Germinal center (tissue), 1 donor: ENCODE data around the gene XYLT2.
"Not testable (repeated sequence)": the region's sequence is repeated elsewhere in the genome, so short reads cannot be mapped to it uniquely, and the experiment has no call there.

Source experiments
- DNase-seq: peaks from one replicate; pipeline ENCODE4 v3.0.0; 2012; ENCODE audit warnings: mixed read lengths, low spot score

Gene XYLT2

DNA sequence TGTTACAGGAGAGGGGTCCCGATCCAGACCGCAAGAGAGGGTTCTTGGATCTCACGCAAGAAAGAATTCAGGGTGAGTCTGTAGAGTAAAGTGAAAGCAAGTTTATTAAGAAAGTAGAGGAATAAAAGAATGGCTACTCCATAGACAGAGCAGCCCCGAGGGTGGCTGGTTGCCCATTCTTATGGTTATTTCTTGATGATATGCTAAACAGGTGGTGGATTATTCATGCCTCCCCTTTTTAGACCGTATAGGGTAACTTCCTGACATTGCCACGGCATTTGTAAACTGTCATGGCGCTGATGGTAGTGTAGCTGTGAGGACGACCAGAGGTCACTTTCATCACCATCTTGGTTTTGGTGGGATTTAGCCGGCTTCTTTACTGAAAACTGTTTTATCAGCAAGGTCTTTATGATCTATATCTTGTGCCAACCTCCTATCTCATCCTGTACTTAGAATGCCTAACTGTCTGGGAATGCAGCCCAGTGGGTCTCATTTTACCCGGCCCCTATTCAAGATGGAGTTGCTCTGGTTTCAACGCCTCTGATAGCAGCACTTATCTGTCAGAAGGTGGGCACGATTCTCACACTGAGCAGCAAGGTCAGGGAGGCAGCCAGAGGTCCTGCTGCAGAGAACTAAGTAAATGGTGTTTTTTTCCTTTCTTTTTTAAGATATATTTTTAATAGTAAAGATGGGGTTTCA is 26.5 kb upstream of the XYLT2 start:
- DNase-seq, result no peak

DNA sequence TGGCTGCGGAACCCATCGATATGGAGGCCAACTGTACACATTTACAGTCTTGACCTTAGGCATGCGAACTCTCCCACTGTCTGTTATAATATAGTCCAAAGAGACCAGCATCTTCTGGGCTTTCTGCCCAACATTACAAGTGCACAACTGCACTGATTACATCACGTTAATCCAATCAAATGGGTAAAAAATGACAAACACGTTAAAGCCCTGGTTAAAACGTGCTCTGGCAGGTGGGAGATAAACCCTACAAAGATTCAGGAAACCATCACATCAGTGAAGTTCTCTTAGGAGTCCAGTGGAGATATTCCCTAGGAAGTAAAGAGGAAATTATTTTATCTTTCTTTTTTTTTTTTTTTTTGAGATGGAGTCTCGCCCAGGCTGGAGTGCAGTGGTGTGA is 23.7 kb upstream of the XYLT2 start:
- DNase-seq, result no peak

DNA sequence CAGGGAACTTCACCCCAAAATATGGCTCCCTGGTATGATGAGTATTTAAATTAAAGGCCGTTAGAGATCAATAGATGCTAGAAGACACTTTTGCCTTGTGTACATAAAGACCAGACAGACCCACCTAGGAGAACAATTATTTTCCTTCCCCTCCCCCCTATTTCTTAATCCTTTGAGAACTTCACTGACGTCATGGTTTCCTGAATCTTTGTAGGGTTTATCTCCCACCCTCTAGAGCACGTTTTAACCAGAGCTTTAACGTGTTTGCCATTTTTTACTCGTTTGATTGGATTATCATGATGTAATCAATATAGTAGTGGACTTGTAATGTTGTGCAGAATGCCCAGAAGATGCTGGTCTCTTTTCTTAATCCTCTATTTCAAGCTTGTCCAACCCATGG is 22.9 kb upstream of the XYLT2 start:
- no peak for DNase-seq

DNA sequence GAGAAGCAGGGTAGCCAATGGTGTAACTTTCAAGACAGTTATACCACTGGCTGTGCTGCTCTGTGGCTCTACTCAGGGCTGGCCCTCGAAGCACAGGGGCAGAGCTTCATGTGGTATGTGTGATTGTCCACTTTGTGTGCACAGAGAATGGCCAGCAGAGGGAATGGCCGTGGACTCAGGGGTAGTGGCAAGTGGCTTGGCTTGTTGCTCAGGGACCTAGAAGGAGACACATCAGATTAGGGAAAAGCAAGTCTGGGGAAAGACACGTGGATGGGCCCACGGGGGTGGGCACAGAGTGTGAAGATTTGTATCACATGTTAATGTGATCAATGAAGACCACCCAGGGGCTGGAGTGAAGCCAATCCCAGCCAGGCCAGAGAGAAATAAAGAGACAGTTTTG is 20.0 kb upstream of the XYLT2 start:
- no peak for DNase-seq

DNA sequence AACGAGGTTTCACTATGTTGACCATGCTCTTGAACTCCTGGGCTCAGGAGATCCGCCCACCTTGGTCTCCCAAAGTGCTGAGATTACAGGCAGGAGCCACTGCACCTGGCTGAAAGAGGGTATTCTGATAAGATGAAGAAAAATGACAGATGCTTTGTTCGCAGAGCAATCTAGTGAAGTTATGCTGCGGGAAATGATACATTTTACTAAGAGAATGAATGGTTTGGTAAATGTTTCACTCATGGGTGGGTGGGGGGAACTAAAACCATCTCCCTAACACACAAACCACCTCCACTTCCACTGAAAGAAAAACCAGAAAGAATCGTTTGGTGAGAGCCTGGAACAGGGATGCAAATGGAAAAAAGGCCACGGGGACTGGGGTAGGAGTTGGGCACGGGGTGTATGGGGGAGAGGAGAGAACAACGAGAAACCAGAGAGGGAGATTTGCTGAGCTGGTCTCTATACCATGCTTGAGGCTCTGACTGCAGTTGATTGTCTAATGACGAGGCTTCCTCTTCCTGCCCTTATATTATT is 19.0 kb upstream of the XYLT2 start:
- no peak for DNase-seq

DNA sequence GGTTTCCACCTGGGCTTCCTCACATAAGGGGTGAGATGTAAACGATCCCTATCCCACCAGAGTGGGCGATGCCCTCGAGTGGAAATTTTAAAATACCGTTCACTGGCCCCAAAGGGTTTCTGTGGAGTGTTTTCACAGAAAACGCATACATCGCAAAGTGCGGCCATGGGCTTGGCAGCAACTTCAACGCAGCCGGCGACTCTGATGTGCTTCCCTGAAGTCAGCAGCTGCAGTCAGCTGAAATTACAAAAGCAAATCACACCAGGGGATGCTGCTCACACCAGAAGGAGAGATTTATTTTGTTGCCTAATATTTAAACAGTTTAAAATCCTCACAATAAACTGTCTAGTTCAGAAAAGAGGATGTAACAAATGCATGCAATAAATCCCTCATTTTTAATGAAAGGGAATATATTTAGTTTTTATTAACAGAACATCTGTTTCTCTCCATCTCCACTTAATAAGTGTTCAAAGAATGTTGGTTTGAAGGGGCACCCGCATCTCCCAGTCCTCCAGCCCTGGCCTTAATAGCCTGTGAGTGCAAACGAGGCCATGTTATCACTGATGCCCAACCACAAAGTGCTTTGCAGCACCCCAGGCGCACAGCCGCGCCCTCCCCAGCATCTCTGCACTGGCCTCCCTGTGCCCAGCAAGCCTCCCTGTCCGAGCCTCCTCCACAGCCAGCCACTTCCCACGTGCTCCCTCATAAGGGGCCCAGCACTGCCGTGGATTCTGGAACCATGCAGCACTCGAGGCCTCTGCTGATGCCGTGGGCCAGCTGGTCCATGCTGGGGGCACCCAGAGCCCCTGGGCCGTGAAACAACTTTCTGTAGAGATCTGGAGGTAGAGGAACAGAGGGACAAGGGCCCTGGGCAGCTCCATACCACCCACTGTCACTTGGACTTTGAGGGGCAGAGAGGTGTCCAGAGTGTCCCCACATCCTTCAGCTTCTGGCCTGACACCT is 17.3 kb upstream of the XYLT2 start:
- DNase-seq, result no peak

DNA sequence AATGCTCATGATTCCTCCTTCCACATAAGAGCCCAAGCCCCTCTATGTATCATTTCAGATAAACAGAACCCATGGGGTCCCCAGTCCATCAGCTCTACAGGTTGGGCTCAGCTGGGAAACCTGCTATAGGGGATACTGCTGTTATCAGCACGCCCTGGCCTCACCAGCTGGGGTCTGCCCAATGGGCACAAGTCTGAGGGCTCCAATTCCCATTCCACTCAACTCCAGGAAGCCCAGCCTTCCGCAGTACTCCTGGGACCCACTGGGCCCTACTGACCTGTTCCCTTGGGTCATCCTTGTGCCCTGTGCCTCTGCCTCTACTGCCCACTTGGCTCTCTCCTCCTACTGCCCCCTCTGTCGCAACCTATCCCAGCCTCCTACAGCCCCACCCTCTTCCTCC is 16.2 kb upstream of the XYLT2 start:
- DNase-seq, result no peak

DNA sequence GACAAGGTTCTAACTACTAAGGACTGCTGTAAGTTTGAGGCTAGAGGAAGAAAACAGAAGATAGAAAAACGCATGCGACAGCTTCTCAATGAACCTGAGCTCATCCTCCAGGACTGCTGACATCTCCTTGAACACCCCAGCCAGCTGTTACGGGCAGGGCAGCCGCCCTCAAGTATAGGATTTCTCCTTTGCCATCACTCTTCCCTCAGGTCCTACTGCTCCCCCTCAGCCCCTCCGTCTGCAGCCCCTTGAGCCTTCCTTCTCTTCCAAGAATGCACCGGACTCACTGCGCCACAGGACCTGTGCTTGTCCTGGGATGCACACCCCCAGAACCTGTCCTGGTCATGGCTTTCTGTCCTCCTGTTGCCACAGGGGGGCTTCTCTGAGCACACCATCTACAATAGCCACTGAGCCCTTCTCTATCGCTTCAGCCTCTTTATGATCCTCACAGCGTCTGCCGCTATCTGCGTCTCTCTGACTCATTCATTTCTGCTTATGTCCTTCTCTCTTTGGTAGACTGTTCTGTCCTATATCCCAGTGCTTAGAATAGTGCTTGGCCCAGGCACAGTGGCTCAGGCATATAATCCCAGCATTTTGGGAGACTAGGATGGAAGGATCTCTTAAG is 15.7 kb upstream of the XYLT2 start:
- no peak for DNase-seq

DNA sequence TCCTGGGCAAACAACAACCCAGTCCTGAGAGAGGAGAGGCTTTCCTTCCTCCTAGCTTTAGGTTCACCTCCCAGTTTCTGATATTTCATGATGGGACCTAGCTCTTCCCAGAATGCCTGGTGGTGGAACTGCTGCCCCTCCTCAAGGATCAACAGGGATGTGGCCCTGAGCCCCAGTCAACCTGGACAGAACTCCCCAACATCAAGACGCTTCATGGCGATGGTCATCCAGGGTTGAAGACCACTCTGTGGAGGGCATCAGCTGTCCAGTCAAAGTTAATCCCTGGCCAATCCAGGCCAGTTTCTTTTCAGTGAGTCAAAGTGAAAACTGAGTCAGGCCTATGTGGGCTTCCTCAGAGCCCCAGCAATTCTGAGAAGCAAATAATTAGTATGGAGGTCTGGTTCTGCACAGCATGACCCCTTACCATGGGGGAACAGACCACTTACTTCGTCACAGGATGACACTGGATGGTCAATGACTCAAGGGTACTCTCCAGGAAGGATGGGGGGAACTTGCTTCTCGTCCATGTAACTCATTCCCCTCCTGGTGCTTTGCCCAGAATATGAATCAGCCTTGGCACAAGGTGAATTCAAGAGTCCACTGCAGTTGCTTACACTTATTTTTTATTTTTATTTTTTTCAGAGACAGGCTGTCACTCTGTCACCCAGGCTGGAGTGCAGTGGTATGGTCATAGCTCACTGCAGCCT is 14.7 kb upstream of the XYLT2 start:
- DNase-seq, result no peak

DNA sequence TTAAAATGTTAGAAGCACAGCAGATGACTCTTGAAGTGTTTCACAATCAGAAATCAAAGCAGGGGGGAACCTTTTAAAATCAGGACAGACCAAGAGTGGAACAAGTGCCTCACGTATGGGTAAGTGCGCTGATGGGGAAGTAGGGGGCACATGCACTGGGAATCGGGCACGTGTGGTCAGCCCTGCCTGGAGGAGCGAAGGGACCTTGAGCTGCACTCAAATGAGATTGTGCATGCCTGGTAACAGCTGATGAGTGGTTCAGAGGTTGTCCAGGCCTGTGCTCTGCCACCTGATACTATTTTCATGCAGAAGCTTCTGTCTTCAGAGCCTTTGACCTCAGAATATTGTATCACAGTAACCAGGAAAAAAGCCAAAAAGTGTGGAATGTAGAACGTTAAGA is 13.7 kb upstream of the XYLT2 start:
- no peak for DNase-seq

DNA sequence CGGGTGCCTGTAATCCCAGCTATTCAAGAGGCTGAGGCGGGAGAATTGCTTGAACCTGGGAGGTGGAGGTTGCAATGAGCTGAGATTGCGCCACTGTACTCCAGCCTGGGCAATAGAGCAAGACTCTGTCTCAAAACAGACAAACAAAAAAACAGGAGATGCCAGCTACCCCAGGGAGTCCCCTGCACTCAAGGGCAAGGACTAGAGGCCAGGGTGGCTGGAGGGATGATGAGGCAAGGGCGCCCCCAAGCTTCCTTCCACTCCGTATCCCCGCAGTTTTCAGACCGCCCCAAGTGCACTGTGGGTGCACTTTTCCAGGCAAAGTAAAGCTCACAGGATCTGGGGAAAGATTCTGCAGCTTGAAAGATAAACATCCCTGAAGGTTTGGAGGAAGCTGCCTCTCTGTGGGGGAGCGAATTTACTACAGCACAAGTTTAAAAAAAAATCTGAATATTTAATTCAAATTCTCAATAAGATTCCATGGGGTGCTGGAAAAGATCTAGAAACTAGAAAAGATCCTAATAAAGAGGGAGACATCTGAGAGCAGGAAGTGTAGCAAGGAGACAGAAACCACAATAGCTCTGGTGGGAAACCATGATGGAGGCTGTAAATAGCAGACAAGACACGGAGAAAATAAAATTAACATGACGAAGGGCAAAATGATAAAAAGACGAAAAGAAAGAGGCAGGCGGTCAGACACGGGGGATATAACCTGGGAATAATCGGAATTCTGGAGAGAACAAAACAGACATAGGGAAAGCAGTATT is 12.5 kb upstream of the XYLT2 start:
- not testable (repeated sequence) for DNase-seq

DNA sequence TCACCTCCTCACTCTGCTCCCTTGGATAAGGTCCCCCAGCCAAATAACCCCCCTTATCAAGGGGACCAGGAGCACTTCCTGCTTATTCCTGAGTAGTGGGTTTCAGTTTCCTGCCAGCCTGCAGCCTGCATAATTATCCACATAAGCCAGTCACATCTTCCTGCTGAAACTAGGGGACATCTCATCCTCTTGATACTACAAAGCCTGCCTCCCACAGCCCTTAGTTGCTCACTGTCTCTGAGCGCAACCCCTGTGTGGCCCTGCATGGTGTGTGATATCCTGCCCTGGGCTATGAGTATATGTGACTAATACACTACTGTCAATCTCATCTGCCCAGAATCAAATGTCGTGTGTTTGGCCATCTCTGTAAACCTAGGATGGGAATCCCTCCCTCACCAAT is 8.0 kb upstream of the XYLT2 start:
- no peak for DNase-seq

DNA sequence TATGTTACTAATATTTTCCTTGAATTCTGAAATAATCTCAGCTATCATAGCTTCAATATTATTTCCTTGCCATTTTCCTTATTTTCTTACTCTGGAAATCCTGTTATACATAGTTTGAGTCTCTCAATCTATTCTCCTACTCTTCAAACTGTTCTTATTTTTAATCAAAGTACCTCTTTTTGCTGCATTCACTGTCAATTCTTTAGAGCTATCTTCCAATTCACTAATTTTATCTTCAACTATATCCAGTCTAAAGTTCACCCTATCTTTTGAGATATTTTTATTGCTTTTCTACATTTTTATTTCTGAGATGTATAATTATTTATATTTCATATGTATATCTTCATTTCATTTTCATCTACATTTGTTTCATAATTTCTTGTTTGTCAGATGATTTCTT is 7.3 kb upstream of the XYLT2 start:
- DNase-seq, result no peak

DNA sequence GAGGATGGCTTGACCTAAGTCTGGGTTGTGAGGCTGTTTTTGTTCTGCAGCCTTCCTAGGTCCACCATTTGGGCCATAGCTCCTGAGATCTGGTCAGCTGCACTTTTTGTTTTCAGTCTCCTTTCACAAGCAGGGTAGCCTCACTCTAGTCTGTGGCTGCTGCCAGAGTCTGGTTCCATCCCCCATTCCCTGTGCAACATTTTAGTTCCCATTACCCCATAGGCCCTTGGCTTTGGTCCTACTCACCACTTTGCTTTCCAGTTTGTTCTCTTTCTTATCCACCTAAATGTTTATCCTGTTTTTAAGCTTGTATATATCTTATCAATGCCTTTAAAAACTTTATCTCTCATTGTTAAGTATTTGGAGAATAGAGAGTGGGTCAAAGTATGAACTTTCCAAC is 6.5 kb upstream of the XYLT2 start:
- no peak for DNase-seq

DNA sequence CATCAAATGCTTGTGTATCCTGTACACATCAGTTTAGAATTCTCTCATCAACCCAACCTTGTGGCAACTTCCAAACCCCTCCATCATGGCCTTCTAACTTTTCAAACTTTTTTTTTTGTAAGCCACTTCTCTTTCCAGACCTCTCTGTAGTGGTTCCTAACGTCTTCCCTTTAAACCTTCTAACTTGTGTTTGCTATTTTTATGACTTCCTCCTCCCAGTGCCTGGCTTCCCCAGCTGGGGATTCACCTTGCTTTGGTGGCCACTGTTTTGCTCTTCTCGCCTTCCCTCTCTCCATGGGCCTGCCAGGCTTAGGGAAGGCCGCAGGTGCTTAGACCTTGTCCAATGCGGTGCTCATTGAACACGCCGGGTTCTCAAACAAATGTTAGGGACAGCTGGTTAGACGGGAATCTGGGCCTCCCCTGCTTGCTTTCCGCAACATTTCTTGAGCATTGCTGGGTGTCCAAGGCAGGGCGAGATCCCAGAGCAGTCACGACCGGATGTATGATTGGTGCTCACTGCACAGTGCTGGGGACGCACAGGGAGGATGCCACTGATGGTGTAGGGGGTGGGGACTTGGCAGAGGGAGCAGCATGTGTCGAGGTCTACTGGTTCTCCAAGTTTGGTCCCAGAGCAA is 1.1 kb upstream of the XYLT2 start:
- DNase-seq, result no peak

DNA sequence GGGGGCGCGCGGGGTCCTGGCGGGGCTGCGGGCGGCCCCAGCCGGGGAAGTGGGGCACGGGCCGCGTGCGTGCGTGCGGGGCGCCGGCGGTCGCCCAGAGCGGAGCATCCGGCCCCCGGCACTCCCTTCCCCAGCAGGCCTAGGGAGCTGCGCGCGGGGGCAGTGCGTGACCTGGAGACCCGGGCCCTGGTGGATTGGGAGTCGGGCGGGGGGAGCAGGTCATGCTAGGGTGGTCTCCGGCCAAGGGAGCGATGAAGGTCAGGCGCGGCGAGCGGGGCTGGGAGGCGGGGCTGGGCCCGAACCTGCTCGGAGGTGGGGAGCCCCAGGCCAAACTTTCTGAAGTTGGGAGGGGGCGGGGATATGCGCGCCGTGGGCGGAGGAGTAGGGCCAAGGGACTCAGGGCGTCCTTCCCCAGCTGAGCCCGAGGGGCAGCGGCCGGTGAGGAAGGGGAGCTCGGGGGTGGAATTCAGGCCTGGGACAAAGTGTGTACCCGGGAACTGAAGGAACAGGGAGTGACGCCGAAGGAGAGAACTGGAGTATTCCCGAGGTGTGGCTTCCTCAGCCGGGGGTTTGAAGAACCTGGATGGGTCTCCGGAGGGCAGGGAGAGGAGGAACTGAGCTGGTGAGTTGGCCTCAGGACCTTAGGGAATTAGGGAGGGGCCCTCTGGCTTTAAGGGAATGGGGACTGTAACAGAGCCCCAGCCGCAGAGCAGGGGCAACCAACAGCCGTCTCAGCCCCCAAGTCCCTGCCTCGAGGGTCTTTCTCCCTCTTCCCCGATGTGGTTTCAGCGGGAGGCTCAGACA is 589 bp downstream of the XYLT2 start:
- peak; percentile 76 for DNase-seq

DNA sequence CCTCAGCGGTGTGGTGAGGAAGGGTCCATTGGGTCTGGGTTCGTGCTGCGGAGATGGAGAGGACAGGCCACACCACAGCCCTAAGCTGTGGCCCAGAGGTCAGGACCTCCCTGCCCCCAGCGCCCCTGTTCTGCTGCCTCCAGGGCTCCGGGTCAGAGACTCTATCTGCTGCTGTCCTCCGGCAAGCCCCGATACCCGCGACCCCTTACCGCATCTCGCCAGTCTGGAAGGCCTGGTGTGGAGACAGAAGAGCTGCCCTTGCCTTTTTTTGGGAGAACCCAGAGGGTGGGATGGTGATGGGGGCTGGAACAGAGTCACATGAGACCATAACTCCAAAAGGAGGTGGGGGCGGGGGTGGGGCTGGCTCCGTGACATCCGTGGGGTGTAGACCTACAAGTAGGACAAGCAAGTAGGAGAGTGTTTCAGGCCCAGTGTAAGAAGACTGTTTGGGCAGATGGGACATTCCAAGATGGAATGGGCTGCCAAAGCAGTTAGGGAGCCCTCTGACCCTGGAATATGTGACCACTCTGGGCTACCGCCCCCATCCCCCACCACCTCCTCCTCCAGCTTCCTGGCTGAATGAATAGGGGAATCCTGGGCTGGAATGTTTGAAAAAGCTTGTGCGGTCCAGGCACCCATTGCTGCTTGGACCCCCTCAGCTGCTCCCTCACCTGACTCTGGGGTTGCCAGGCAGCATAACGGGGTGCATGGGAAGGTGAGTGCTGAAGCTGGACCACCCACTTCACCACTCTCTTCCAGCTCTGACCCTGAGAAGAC is 1.4 kb downstream of the XYLT2 start:
- no peak for DNase-seq

DNA sequence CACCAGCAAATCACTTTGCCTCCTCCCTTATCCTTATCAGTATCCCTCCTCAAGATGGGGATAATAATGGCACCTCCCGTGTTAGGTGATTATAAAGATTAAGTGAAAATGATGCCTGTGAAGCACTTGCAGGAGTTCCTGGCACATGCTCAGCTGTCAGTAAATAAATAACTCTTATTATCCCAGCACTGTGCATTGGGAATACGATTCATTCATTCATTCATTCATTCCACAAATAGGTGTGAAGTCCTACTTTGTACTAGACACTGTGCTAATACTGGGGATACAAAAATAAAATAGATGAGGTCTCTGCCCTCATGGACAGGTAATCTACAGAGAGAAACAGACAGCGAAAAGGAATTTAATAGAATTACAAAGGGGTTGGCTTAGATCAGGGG is 2.0 kb downstream of the XYLT2 start:
- no peak for DNase-seq
